ENCODE data around the gene DHX29. TPM values are rescaled to one million over a fixed set of nuclear protein-coding genes. Genes with fewer than 3 reads are reported as not detected.

The DHX29 gene, protein sequence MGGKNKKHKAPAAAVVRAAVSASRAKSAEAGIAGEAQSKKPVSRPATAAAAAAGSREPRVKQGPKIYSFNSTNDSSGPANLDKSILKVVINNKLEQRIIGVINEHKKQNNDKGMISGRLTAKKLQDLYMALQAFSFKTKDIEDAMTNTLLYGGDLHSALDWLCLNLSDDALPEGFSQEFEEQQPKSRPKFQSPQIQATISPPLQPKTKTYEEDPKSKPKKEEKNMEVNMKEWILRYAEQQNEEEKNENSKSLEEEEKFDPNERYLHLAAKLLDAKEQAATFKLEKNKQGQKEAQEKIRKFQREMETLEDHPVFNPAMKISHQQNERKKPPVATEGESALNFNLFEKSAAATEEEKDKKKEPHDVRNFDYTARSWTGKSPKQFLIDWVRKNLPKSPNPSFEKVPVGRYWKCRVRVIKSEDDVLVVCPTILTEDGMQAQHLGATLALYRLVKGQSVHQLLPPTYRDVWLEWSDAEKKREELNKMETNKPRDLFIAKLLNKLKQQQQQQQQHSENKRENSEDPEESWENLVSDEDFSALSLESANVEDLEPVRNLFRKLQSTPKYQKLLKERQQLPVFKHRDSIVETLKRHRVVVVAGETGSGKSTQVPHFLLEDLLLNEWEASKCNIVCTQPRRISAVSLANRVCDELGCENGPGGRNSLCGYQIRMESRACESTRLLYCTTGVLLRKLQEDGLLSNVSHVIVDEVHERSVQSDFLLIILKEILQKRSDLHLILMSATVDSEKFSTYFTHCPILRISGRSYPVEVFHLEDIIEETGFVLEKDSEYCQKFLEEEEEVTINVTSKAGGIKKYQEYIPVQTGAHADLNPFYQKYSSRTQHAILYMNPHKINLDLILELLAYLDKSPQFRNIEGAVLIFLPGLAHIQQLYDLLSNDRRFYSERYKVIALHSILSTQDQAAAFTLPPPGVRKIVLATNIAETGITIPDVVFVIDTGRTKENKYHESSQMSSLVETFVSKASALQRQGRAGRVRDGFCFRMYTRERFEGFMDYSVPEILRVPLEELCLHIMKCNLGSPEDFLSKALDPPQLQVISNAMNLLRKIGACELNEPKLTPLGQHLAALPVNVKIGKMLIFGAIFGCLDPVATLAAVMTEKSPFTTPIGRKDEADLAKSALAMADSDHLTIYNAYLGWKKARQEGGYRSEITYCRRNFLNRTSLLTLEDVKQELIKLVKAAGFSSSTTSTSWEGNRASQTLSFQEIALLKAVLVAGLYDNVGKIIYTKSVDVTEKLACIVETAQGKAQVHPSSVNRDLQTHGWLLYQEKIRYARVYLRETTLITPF (N-terminal part only)
- total RNA-seq: 10 to 100 TPM; 19.2 to 22.1 TPM

DNA sequence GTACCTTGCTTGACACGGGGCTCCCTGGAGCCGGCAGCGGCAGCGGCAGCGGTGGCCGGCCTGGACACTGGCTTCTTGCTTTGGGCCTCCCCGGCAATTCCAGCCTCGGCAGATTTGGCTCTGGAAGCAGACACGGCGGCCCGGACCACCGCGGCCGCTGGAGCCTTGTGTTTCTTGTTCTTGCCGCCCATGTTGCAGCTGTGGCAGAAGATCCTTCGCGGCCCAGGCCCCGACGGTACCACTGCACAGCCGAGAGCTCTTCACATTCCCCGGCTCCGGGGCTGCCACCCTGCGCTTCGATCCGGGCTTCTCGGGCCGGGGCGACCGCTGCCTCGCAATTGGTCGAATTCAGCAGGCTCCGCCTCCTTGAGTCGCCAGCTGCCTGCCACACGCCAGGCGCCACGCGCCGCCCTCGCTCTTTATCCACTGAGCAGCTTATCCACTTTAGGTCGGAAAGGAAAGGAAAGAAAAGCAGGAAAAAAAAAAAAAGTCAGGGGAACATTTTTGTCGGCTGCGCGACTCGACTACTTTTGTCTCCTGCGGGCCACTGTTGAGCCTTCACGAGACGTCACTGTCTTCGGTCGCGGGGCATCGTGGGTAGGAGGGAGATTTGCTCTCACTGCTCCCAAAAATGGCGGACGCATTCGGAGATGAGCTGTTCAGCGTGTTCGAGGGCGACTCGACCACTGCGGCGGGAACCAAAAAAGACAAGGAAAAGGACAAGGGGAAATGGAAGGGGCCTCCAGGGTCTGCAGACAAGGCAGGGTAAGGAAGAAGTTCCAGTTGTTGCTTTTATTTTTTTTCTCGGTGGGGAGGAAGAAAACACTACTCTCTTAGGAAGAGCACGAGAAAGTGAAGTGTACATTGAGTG, at the start of gene DHX29, which contains the start of gene MTREX:
DHX29 (minus strand) TSS at position 312 of the 871 bp plus-strand sequence; CDS start at position 191, 121 bp downstream.
MTREX (plus strand) TSS at position 607 of the 871 bp plus-strand sequence; CDS start at position 632, 25 bp downstream.
- no peak within 1 kb of the TSS for H3K4me3 Mint-ChIP-seq
- H3K27me3 Mint-ChIP-seq: no peaks in the 10 kb centered on the region
- H3K4me1 Mint-ChIP-seq (ENCODE audit: low read depth in 2 of 2): peaks cover 14 to 19% of the 10 kb centered on the region in 2 donors
- H3K9me3 Mint-ChIP-seq: no peaks in the 10 kb centered on the region
- ATAC-seq (peak; percentile 98 to 99), DNase-seq (ENCODE audit: low spot score) (peak; percentile 91)
- no peak within 1 kb of the TSS for H3K27ac Mint-ChIP-seq
- H3K36me3 Mint-ChIP-seq: peaks cover 7% of the 10 kb centered on the region

DNA sequence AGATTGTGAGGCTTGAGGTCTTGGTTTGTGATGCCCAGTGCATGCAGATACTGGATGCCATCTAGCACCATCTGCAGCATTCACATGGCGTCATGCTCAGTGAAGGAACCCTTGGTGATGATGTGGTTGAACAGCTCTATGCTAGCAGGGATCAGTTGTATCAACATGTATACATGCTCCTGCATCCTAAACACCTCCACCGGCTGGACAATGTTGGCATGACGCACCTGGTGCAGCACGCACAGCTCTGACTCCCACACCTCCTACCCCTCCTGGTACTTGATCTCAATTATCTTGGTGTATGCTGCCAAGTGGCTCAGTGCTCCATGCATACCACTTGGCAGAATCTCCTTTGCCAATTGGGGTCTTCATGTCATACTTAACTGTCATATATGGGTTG, 49.4 kb upstream of the DHX29 start:
- Mint-ChIP-seq H3K9me3 (no peaks in the 10 kb centered on the region), H3K27me3 (no peaks in the 10 kb centered on the region), H3K36me3 (peaks cover 30% of the 10 kb centered on the region), H3K4me1 (ENCODE audit: low read depth in 2 of 2) (peaks cover 0 to 6% of the 10 kb centered on the region in 2 donors), H3K27ac (no peak overlapping the region), H3K4me3 (no peak overlapping the region)
- ATAC-seq (peak; percentile 27 to 53), DNase-seq (ENCODE audit: low spot score) (no peak)

DNA sequence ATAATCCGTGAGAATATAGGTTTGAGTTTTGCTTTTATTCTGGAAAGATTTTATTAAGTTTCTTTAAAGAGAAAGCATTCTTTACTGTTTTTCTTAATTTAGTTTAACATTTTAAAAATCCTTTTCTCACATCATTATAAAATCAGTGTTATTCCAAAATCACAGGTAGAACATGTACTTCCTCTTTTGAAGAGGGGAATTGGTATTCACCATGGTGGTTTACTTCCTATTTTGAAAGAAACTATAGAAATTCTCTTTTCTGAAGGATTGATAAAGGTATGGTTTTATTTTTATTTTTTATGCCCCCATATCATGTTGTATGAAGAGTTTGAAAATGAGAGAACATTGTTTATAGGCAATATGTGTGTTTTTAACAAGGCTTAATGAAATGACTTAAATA, 43.3 kb upstream of the DHX29 start:
- peaks cover 0 to 7% of the 10 kb centered on the region in 2 donors for H3K4me1 Mint-ChIP-seq (ENCODE audit: low read depth in 2 of 2)
- no peaks in the 10 kb centered on the region for H3K9me3 Mint-ChIP-seq
- H3K4me3 Mint-ChIP-seq: no peak overlapping the region
- DNase-seq (ENCODE audit: low spot score) (no peak), ATAC-seq (no peak)
- peaks cover 40% of the 10 kb centered on the region for H3K36me3 Mint-ChIP-seq
- H3K27ac Mint-ChIP-seq: no peak overlapping the region
- H3K27me3 Mint-ChIP-seq: no peaks in the 10 kb centered on the region

DNA sequence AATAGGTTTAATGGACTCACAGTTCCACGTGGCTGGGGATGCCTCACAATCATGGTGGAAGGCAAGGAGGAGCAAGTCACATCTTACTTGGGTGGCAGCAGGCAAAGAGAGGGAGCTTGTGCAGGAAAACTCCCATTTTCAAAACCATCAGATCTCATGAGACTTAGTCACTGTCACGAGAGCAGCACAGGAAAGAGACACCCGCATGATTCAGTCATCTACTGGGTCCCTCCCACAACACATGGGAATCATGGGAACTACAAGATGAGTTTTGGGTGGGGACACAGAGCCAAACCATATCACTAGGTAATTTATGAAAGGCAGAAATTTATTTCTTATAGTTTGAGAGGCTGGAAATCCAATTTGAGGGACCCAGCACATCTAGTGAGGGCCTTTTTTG, 40.3 kb upstream of the DHX29 start:
- no peak for ATAC-seq
- H3K4me1 Mint-ChIP-seq (ENCODE audit: low read depth in 2 of 2): peaks cover 0 to 4% of the 10 kb centered on the region in 2 donors
- H3K27ac Mint-ChIP-seq: no peak overlapping the region
- no peak overlapping the region for H3K4me3 Mint-ChIP-seq
- DNase-seq (ENCODE audit: low spot score): no peak
- H3K27me3 Mint-ChIP-seq: no peaks in the 10 kb centered on the region
- no peaks in the 10 kb centered on the region for H3K9me3 Mint-ChIP-seq
- peaks cover 39% of the 10 kb centered on the region for H3K36me3 Mint-ChIP-seq

DNA sequence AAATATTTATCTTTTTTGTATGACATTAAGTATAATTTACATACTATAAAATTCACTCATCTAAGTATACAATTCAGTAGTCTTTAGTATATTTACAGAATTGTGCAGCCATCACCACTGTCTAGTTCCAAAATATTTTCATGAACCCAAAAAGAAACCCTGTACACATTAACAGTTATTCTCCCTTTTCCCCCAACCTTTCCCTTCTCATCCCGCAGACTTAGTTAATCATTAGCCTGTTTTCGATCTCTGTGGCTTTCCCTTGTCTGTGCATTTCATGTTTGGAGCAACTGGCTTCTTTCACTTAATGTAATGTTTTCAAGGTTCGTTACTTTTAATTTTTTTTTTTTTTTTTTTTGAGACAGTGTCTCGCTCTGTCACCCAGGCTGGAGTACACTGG, 37.8 kb upstream of the DHX29 start:
- H3K4me1 Mint-ChIP-seq (ENCODE audit: low read depth in 2 of 2): peaks cover 0 to 4% of the 10 kb centered on the region in 2 donors
- H3K36me3 Mint-ChIP-seq: peaks cover 38% of the 10 kb centered on the region
- ATAC-seq: no peak
- no peak overlapping the region for H3K4me3 Mint-ChIP-seq
- H3K27ac Mint-ChIP-seq: no peak overlapping the region
- no peaks in the 10 kb centered on the region for H3K9me3 Mint-ChIP-seq
- H3K27me3 Mint-ChIP-seq: no peaks in the 10 kb centered on the region
- no peak for DNase-seq (ENCODE audit: low spot score)

DNA sequence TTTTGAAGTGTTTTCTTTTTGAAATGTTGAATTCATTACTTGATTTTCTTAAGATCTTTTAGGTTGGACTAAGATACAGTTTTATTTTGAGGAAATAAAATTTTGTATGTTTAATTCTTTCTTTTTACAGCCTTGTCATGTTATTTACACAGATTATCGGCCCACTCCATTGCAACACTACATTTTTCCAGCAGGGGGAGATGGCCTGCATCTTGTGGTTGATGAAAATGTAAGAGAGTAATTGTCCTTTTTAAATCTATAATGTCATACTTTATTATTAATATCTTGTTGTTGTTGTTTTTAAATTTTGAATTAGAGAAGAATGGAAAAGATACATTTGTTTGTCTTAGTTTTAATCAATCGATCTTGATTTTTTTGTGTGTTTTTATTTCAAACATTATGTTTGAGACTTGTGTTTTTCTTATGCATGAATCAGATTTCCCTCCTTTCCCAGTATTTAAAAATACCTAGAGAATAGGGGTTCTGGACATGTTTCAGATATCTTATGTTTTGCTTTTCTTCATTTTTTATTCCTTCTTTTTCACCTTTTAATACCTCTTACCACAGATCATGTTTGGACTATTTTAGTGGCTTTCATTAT, 37.0 kb upstream of the DHX29 start:
- DNase-seq (ENCODE audit: low spot score) (no peak), ATAC-seq (no peak)
- H3K27ac Mint-ChIP-seq: no peak overlapping the region
- no peaks in the 10 kb centered on the region for H3K27me3 Mint-ChIP-seq
- no peaks in the 10 kb centered on the region for H3K9me3 Mint-ChIP-seq
- H3K4me3 Mint-ChIP-seq: no peak overlapping the region
- H3K4me1 Mint-ChIP-seq (ENCODE audit: low read depth in 2 of 2): peaks cover 0 to 4% of the 10 kb centered on the region in 2 donors
- peaks cover 30% of the 10 kb centered on the region for H3K36me3 Mint-ChIP-seq

DNA sequence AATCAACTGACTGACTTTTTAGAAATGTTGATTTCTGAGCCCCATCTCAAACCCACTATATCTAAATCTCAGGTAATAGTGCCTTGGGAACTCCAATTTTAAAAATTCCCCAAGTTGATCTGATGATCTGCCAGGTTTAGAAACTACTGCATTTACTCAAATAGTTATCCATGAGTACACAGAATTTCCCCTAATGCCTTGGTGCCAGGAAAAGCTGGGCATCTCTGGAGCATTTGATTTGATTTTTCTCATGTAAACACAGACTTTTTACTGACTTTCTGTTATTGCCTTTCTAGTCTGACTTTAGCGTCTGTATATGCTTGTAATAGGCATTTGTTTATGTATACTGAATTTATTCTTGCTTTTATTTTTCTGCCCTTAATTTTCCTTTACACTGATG, 36.1 kb upstream of the DHX29 start:
- H3K4me1 Mint-ChIP-seq (ENCODE audit: low read depth in 2 of 2): peaks cover 7 to 8% of the 10 kb centered on the region in 2 donors
- no peaks in the 10 kb centered on the region for H3K27me3 Mint-ChIP-seq
- peaks cover 26% of the 10 kb centered on the region for H3K36me3 Mint-ChIP-seq
- no peak overlapping the region for H3K27ac Mint-ChIP-seq
- DNase-seq (ENCODE audit: low spot score) (no peak), ATAC-seq (no peak)
- H3K4me3 Mint-ChIP-seq: no peak overlapping the region
- H3K9me3 Mint-ChIP-seq: no peaks in the 10 kb centered on the region

DNA sequence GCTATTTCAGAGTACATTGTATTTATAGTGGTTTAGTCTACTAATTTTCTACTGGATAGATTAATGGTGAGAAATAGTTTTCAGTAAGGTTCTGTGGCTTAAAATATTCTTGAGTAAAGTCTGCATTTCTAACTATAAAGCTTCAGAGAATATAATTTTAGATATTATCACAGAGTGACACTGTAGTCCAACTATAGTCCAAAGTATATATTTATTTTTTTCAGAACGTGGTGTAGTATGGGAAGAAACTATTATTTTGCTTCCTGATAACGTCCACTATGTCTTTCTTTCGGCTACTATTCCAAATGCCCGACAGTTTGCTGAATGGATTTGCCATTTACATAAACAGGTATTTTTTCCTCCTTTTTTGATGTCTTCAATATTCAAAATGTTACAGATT, 35.6 kb upstream of the DHX29 start:
- DNase-seq (ENCODE audit: low spot score) (no peak), ATAC-seq (no peak)
- Mint-ChIP-seq H3K4me3 (no peak overlapping the region), H3K4me1 (ENCODE audit: low read depth in 2 of 2) (peaks cover 11 to 12% of the 10 kb centered on the region in 2 donors), H3K27me3 (no peaks in the 10 kb centered on the region), H3K36me3 (peaks cover 26% of the 10 kb centered on the region), H3K27ac (no peak overlapping the region), H3K9me3 (no peaks in the 10 kb centered on the region)

DNA sequence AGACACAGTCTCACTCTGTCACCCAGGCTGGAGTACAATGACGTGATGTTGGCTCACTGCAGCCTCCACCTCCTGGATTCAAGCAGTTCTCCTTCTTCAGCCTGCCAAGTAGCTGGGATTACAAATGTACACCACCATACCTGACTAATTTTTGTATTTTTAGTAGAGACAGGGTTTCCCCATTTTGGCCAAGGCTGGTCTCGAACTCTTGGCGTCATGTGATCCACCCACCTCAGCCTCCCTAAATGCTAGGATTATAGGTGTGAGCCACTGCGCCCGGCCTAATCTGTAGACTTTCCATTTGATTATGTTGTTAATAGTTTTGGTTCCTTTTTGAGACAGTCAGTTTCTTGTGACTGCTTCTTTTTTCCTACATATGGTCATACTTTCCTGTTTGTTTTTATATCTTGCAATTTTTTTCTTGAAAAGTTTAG, 31.3 kb upstream of the DHX29 start:
- peak overlapping the region; percentile 38 to 73 for H3K27ac Mint-ChIP-seq
- H3K4me1 Mint-ChIP-seq (ENCODE audit: low read depth in 2 of 2): peaks cover 13 to 18% of the 10 kb centered on the region in 2 donors
- no peaks in the 10 kb centered on the region for H3K9me3 Mint-ChIP-seq
- ATAC-seq: peak in 1 of 2 donors; percentile 56
- H3K4me3 Mint-ChIP-seq: peak overlapping the region; percentile 49
- no peaks in the 10 kb centered on the region for H3K27me3 Mint-ChIP-seq
- DNase-seq (ENCODE audit: low spot score): no peak
- H3K36me3 Mint-ChIP-seq: peaks cover 6% of the 10 kb centered on the region

DNA sequence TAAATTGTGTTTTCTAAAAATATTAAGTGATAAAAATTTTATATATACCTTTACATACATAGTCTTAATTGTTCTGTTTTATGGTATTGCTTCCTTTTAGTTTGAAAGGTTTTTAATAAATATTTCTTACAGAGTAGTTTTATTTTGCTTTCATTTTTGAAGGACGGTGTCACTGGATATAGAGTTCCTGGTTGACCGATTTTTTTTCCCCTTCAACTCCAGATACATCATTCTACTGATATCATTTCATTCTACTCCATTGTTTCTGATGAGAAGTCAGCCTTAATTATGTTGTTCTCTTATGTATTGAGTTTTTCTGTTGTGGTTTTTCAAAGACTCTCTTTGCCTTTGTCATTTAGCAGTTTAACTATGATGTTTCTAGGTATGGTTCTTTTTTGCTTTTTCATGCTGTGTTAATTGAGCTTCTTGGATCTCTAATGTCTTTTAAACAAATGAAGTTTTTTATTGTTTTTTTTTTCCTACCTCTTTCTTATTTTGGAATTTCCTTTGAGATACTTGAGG, 30.7 kb upstream of the DHX29 start:
- H3K4me3 Mint-ChIP-seq: peak overlapping the region; percentile 49
- H3K36me3 Mint-ChIP-seq: no peaks in the 10 kb centered on the region
- no peaks in the 10 kb centered on the region for H3K9me3 Mint-ChIP-seq
- no peaks in the 10 kb centered on the region for H3K27me3 Mint-ChIP-seq
- DNase-seq (ENCODE audit: low spot score) (no peak), ATAC-seq (no peak)
- H3K4me1 Mint-ChIP-seq (ENCODE audit: low read depth in 2 of 2): peaks cover 13 to 18% of the 10 kb centered on the region in 2 donors
- peak overlapping the region; percentile 38 to 73 for H3K27ac Mint-ChIP-seq

DNA sequence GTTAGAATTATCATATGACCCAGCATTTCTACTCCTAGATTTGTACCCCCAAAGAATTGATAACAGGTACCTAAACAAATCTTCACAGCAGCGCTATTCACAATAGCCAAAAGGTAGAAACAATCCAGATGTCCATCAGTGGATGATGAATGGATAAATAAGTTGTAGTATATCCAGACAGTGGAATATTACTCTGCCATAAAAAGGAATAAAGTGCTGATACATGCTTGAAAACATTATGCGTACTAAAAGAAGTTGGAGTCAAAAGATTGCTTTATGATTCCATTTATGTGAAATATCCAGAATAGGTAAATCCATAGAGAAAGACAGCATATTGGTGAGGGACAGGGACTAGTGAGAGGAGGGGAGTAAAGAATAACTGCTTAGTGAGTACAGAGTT, 26.3 kb upstream of the DHX29 start:
- ATAC-seq: no peak
- no peaks in the 10 kb centered on the region for H3K27me3 Mint-ChIP-seq
- H3K4me3 Mint-ChIP-seq: no peak overlapping the region
- no peak for DNase-seq (ENCODE audit: low spot score)
- H3K27ac Mint-ChIP-seq: no peak overlapping the region
- peaks cover 17 to 26% of the 10 kb centered on the region in 2 donors for H3K4me1 Mint-ChIP-seq (ENCODE audit: low read depth in 2 of 2)
- no peaks in the 10 kb centered on the region for H3K9me3 Mint-ChIP-seq
- H3K36me3 Mint-ChIP-seq: peaks cover 21% of the 10 kb centered on the region

DNA sequence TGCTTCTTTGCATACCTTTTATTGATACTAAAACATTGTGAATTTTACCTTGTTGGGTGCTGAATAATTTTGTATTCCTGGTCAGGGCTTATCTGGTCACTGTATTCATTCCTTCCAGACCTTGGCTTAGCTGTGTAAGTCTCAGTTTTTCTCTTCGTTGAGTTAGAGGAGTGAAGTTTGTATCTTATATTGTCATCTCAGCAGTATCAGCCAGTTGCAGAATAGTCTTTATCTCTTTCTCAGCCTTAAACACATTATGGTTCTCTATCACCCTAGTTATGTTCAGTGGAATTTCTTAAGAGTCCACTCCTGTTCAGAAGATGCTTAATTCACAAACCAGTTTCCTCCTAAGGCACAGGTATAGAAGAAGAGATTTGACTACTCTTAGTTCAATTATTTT, 25.5 kb upstream of the DHX29 start:
- H3K4me1 Mint-ChIP-seq (ENCODE audit: low read depth in 2 of 2): peaks cover 13 to 18% of the 10 kb centered on the region in 2 donors
- H3K9me3 Mint-ChIP-seq: no peaks in the 10 kb centered on the region
- DNase-seq (ENCODE audit: low spot score) (no peak), ATAC-seq (no peak)
- H3K27ac Mint-ChIP-seq: no peak overlapping the region
- peaks cover 21% of the 10 kb centered on the region for H3K36me3 Mint-ChIP-seq
- H3K4me3 Mint-ChIP-seq: no peak overlapping the region
- no peaks in the 10 kb centered on the region for H3K27me3 Mint-ChIP-seq
